Cerebellar nuclear complex (tissue), 1 donor: ENCODE results near the gene ZNF410.
"Not testable (repeated sequence)": the region's sequence is repeated elsewhere in the genome, so short reads cannot be mapped to it uniquely, and the experiment has no call there.

Experiments used
- DNase-seq, 2 experiments: peaks; one replicate each; lab custom pipeline; 2025; lab: John Stamatoyannopoulos, UW

The ZNF410 gene, protein sequence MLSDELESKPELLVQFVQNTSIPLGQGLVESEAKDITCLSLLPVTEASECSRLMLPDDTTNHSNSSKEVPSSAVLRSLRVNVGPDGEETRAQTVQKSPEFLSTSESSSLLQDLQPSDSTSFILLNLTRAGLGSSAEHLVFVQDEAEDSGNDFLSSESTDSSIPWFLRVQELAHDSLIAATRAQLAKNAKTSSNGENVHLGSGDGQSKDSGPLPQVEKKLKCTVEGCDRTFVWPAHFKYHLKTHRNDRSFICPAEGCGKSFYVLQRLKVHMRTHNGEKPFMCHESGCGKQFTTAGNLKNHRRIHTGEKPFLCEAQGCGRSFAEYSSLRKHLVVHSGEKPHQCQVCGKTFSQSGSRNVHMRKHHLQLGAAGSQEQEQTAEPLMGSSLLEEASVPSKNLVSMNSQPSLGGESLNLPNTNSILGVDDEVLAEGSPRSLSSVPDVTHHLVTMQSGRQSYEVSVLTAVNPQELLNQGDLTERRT

DNA sequence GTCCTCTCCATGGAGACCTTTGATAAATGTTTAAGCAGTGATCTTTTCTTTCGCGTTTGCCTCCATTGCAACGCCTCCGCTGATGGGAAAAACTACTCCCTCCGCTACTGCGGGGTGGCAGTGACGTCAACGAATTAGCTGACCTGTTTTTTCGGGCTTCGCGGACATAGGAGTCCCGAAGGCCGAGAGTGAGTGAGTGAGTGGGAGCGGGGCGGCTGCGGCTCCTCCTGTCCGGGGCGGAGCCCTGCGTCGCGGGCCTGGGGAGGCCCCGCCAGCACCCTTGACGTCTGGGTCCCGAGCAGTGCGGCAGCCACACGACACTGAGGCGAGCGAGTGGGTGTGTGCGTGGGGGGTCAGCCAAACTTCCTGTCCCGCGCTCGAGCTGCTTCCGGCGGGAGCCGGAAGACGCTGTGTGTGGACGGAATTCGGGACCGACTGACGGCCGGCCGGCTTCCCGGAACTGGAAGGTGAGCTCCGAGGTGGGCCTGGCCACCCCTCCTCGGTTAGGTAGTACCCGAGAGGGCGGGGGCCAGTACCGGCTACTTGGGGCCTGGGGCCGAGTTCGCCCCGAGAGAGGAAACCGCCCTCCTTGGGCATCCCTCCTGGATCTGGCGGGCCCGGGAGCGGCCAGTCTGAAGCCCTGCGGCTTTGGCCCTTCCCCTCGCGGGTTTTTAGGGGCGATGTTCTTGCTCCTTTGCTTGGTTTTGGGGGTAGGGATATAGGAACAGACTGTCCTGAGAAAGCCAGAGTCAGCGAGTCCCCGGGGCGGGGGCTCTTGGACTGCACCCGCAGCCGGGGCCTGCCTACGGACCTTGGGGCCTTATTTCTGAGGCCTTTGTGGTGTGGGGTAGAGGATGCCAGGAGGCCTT lies at the start of gene ZNF410:
TSS of gene ZNF410 (plus strand) at position 411 of the 869 bp plus-strand sequence. CDS start 5,317 bp downstream, outside the sequence.
- peak; percentile 15 to 68 for DNase-seq

DNA sequence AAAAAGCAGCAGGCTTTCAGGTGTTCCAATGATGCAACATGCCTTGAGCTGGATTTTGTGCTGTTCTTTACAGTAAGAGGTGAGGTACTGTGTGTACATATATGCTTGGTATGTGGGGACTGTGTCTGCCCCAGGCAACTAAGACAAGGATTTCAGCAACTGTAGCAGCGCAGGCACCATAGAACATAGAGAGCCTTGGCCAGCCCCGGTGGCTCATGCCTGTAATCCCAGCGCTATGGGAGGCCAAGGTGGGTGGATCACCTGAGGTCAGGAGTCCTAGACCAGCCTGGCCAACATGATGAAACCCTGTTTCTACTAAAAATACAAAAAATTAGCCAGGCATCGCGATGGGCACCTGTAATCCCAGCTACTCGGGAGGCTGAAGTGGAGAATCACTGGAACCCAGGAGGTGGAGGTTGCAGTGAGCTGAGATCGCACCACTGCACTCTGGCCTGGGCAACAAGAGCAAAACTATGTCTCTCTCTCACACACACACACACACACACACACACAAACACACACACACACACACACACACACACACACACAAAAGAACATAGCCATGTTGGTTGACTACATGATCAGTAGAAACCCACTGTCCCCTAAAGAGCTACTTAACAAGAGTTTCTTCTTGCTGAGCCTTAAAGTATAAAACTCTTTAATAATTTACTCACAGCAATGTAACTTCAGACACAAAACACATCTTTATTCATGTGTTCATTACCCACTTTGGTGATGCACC lies 48.2 kb upstream of the ZNF410 start:
- DNase-seq: not testable (repeated sequence)

DNA sequence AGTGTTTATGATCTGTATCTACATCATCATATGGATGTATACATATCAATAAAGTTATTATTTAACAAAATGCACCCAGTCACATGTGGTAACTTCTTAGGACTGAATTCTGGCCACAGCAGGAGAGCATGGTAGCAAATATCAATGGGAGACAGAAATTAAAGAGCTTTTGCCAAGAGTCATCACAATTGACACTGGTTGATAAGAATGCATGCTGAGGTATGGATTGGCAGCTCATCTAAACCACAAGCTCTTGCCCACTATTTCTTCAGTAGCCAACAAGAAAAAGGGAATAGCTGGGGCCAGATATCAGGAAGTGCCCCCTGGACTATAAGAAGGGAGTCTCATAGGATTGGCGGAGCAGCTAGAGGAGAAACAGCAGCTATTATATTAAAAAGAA lies 44.5 kb upstream of the ZNF410 start:
- no peak for DNase-seq

DNA sequence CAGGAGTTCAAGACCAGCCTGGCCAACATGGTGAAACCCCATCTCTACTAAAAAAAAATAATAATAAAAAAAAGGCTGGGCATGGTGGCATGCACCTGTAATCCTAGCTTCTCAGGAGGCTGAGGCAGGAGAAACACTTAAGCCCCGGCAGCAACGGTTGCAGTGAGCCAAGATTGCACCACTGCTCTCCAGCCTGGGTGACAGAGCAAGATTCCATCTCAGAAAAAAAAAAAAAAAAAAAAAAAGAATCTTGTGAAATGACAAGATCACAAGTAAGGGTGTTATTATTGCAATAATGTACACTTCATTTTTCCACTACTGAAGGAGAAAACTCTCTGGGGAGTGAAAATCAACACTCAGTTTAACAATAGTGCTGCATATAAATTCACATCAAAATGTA lies 43.8 kb upstream of the ZNF410 start:
- no peak for DNase-seq

DNA sequence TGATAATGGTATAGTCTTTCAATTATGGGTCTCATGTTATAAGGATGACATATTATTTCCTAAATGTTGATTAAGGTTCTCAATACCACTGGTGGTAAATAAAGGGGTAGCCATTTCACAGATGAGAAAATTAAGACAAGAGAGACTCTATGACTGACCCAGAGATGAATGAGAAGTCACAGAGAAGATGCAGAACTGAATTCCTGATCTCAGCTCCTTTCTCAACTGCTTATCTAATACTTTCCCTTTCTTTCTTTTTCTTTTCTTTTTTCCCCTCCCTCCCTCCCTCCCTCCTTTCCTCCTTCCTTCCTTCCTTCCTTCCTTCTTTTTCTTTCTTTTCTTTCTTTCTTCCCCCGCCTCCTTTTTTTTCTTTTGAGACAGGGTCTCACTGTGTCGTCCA lies 43.4 kb upstream of the ZNF410 start:
- DNase-seq: no peak

DNA sequence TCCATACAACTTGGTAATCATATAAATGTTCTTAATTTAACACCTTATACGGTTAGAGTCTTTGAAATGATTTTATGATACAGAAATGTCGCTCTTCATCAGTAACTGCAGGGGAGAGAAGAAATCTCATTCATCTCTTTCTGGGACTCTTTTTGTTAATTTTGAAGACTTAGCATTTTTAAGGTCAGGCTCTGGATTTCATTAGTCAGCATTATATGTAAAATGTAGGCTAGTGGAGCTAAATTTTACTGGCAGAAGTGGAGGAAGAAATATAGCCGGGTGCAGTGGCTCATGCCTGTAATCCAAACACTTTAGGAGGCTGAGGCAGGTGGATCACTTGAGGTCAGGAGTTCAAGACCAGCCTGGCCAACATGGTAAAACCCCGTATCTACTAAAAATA lies 39.7 kb upstream of the ZNF410 start:
- DNase-seq: no peak

DNA sequence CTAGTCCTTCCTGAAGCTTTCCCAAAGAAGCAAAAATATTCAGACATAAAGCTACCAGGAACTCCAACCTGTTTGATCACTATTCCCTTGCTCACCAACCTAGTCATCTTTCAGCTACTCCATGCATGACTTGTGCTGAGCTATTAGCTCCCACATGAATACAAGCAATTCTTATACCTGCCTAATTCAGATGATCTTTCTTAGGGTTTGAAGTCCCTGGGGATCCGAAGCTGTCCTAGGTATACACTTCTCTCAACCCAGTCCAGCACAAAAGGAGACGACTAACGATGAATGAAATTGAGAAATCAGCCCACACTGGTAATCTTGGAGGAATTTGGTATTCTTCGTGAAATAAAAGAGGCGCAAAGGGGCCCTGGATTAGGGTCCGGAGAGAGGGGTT lies 35.7 kb upstream of the ZNF410 start:
- no peak for DNase-seq

DNA sequence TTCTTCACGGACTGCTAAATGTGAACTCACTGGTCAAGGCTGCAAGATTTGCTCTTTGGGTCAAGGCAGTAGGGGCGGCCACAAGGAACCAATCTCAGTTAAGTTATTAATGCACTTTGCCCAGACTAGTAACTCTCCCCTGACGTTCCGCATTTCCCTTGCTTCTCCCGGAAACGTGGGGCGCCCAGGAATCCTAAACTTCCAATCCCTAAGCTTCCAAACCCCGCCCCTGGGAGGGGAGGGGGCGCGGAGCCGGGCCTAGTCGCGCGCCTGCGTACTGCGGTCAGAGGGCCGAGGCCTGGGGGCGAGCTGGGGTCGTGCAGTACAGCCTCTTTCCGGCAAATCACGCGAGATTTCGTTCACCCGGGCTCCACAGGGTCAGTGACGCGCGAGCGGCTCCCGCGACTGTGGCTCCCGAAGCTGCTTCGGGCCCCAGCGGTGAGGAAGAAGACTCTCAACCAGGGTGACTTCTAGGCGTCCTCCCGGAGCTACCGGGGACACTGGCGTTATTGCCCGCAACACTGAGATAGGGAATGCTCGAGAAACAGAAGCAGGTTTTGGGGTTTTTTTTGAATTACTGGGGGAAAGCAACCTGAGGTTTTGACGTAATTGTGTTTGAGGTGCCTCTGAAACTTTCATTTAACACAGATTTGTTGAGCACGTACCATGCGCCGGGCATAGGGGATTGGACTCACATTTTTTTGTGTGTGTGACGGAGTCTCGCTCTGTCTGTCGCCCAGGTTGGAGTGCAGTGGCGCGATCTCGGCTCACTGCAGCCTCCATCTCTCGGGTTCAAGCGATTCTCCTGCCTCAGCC lies 34.9 kb upstream of the ZNF410 start, which contains the start of gene PTGR2:
TSS of gene PTGR2 (plus strand) at position 265 of the 816 bp plus-strand sequence. CDS start 7,032 bp downstream, outside the sequence.
- DNase-seq: peak; percentile 69 to 71

DNA sequence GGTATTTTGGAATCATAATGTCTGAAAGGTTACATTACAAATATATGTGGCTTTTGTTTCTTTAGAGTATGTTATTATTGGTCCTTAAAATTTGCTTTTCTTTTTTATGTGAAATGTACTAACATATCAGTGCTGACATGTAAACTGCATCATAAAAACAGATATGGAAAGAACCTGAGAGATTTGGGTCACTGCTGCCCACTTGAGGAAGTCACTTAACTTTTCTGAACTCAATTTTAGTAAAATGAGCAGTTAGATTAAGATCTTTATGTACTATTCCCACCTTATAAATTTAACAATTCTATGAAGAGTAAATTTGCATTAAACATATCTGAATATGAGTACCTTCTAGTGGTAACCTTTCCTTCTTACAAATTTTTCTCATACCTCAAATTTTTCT lies 27.5 kb upstream of the ZNF410 start:
- DNase-seq: no peak

DNA sequence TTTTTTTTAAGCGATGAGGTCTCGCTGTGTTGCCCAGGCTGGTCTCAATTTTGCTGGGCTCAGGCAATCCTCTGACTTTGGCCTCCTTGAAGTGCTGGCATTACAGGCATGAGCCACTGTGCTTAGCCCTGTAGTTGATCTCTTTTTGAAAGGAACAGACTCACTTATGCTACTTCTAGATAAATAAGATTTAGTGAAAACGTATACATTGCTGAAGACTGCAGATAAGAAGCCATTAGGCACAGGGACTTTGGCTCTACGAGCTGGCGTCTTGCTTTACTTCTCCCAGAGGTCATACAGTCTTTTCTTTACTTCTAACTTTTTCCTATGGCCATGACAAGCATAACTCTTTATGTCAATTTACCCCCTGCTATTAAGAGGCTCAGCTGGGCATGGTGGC lies 25.6 kb upstream of the ZNF410 start:
- no peak for DNase-seq

DNA sequence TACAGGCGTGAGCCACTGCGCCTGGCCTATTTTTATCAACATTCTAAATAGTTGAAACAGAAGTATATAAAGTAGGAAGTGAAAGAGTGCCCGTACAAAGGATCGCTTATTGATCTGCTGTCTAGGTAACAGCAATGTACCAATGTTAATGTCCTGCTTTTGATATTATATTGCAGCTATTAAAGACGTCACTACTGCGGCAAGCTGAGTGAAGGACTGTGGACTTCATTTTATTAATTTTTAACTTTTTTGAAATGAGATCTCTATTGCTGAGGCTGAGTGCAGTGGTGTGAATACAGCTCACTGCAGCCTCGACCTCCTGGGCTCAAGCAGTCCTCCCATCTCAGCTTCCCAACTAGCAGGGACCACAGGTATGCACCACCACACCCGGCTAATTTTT lies 24.2 kb upstream of the ZNF410 start:
- DNase-seq: no peak

DNA sequence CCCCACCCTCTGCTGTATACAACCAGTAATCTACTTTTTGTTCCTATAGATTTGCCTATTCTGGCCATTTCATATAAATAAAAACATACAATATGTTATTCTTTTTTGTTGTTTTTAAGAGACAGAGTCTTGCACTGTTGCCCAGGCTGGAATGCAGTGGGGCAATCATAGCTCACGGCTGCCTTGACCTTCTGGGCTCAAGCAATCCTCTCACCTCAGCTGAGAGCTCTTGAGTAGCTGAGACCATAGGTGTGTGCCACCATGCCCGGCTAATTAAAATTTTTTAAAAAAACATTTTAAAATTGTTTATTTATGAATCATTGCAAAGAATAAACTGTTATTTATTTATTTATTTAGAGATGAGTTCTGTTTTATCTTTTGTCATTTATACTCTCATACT lies 23.4 kb upstream of the ZNF410 start:
- DNase-seq: no peak

DNA sequence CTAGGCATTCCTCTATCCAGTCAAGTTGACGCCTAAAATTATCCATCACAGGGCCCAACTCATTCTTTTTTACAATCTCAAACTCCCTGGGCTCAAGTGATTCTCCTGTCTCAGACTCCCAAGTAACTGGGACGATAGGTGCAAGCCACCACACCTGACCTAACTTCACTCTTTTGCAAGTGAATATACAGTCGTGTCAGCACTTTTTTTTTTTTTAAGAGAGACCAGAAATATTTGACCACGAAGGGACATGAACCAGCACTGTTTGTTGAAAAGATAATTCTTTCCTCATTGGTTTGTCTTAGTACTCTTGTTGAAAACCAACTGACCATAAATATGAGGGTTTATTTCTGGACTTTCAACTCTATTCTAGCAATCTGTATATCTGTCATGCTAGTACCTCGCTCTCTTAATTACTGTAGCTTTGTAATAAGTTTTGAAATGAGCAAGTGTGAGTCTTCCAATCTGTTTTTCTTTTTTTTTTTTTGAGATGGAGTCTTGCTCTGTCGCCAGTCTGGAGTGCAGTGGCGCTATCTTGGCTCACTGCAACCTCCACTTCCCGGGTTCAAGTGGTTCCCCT lies 21.0 kb upstream of the ZNF410 start:
- no peak for DNase-seq

DNA sequence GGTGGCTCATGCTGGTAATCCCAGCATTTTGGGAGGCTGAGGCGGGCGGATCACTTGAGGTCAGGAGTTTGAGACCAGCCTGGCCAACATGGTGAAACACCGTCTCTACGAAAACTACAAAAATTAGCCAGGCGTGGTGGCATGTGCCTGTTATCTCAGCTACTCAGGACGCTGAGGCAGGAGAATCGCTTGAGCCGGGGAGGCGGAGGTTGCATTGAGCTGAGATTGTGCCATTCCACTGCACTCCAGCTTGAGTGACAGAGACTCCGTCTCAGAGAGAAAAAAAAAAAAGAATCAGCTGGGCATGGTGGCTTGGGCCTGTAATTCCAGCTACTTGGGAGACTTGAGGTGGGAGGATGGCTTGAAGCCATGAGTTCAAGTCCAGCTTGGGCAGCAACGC lies 16.9 kb upstream of the ZNF410 start:
- not testable (repeated sequence) for DNase-seq

DNA sequence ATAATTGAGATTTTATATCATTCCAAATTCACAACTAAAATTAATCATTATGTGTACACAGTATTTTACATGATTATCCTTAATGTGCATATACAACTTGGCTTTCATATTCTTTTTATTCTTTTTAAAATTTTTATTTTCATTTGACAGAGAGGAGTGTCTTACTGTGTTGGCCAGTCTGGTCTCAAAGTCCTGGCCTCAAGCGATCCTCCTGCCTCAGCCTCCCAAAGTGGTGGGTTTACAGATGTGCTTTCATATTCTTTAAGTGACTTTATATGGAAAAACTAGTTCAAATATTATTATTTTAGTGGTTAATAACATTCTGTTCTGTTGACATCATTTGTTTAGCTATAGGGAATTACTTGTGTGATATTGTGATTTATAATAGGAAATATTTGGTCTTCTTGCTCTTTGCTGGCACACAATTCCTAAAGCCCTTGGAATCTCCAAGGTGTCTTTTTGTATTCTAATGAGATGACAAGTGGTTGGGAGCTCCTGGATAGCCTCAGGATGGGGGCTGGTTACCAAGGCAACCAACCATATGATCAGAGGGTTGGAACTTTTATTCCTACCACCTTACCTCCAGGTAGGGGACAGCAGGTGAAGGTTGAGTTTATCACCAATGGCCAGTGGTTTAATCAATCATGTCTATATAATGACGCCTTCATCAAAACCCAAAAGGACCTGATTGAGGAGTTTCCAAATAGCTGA lies 16.0 kb upstream of the ZNF410 start:
- DNase-seq: no peak

DNA sequence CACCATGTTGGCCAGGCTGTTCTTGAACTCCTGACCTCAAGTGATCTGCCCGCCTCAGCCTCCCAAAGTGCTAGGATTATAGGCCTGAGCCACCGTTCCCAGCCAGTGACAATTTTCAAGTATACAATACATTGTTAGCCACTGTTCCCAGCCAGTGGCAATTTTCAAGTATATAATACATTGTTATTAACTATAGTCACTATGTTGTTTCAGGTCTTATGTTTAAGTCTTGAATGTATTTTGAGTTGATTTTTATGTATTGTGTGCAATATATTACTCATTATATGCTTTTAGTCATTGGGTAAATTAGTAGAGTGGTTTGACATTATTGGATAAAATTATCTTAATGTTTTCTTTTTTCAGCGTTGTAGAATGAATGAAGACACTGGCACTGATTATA lies 13.0 kb upstream of the ZNF410 start:
- DNase-seq: no peak

DNA sequence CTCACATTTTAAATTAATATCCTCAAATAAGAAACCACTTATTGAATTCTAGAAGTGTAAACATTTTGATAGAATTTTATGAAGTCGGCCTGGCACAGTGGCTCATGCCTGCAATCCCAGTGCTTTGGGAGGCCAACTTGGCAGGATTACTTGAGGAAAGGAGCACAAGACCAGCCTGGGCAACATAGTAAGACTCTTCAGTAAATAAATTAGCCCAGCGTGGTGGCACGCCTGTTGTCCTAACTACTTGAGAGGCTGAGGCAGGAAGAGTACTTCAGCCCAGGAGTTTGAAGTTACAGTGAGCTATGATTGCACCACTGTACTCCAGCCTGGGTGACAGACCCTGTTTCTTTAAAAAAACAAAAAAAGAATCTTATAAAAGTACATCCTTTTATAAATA lies 8.9 kb upstream of the ZNF410 start:
- DNase-seq: no peak

DNA sequence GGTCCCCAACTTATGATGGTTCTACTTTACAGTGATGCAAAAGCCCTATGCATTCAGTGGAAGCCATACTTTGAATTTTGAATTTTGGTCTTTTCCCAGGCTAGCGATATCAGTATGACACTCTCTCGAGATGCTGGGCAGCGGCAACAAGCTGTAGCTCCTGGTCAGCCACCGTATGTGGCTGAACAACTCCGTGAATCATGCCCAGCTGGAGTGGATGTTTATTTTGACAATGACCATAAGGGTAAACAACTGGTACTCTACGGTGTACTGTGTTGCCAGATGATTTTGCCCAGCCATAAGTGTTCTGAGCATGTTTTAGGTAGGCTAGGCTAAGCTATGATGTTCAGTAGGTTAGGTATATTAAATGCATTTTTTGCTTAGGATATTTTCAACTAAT lies 8.2 kb upstream of the ZNF410 start:
- DNase-seq: no peak

DNA sequence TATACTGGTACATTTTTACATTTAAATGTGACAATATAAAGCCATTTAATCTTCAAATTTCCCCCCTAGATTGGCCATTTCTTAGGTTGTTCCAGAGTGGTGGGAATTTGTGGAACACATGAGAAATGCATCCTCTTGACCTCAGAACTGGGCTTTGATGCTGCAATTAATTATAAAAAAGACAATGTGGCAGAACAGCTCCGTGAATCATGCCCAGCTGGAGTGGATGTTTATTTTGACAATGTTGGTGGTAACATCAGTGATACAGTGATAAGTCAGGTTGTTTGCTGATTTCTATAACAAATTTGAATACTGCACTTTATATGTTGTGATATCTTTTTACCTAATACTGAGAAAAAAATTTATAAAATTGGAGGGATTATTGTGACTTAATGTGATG lies 7.6 kb upstream of the ZNF410 start:
- no peak for DNase-seq
